Fibroblast of skin of left biceps (primary cell): Measurements from ENCODE around the gene MRPS16.
A peak's percentile ranks its signal among the peaks of the same experiment; 100 is the strongest.

Experiments used
- DNase-seq, 2 experiments: peaks; one replicate each; pipeline ENCODE4 v3.0.0-alpha.2; 2013; ENCODE audit warnings: low read depth in 2 of 2

MRPS16 gene

DNA sequence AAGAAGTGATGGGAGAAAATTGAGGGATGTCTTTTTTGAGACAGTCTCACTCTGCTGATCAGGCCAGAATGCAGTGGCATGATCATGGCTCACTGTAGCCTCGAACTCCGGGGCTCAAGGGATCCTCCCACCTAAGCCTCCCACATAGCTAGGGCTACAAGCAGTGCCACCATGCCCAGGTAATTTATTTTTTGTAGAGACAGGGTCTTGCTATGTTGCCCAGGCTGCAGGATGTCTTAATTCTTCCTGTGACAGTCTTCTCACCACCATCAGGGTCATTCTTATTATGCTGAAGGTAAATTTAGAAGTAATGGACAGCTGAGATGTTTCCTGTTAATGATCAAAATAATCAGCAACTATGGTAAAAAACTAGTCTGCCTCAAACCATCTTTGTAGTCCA is 12.5 kb downstream of the MRPS16 start:
- DNase-seq: no peak

DNA sequence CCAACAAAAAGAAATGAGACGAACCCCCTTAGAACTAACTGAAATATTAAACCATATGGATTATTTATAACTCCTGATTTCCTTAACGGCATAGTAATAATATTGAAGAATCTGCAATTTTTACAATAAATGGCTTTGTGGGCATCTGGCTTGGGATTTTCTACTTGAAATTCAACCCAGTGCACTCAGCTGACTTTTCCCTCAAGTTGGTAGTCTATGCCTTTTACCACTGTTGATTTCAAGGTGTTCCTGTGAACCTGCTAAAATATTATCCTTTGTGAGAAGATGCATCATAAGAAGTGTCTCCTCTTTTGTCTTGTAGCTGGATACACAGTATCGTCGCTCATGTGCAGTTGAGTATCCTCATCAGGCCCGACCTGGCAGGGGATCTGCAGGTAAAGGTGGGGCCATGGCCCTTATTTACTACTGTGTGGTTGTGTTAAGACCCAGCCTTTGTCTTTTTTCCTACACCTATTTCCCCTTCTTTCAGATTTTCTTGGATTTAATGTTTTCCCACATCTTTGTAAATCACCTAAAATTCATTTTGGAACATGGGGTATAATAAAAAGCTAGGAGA is 13.4 kb downstream of the MRPS16 start:
- no peak for DNase-seq

DNA sequence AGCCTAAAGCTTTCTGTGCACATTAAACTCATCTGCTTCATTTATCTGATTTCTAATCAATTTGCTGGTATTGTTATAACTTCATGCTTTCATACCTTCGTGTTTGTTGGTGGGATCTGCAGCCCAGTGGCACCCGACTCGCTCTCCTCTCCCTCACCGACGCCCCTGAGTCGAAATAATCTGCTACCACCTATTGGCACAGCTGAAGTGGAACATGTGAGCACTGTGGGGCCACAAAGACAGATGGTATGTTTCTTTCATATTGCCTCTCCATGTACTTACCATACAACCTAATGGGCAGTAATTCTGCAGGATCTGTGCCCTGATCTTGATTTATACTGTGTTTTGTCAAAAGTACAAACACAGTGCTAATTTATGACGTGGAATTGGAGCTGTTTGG is 17.7 kb downstream of the MRPS16 start:
- no peak for DNase-seq

DNA sequence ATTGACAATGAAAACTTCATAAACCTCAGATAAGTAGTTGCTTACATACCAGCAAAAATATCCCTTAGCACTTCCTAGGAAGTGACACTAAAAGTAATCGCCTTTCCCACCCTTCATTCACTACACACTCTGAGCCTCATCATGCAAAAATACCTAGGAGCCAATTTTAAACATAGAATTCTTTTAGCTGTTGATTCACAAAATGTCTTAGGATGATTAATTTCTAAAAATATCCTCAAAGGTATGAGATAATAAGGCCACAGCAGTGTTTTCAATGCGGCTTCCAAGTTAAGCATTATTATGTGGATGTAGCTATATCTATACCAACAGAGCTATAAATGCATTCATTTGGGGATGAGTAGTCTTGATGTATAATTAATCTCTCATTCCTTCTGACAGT is 18.6 kb downstream of the MRPS16 start:
- no peak for DNase-seq

DNA sequence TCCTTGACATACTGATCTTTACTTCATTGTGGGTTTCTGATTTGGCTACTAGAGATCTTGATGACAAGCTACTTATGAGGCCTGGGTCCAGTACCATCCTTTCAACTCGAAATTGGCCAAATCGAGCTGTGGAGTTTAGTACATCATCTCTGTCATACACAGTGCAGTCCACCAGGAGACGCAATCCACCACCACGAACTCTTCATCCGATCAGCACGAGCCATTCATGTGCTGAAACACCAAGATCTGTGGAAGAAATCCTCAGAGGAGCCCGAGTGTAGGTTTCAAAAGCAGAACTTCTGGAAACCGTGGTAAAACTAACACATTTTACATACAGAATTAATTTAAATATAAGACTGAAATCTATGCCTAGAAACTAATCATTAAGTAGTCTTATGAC is 19.6 kb downstream of the MRPS16 start:
- no peak for DNase-seq

DNA sequence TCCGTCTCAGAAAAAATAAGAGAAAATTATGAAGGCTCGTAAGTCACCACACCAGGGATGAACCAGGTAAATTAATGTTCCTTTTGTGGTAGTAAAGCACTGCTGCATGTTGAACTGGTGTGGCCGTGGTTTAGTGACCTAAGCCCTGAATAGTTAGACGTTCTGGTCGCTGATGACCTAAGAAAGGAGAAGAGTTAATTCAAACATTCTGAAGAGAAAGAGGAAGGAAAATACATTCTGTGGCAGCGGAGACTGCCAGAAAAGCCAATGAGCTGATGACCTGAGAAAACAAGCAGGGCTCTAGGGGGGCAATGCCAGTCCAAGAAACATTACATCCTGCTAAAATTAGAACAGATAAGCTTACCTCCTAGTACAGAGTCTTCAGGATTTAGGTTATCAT is 22.9 kb downstream of the MRPS16 start:
- no peak for DNase-seq

DNA sequence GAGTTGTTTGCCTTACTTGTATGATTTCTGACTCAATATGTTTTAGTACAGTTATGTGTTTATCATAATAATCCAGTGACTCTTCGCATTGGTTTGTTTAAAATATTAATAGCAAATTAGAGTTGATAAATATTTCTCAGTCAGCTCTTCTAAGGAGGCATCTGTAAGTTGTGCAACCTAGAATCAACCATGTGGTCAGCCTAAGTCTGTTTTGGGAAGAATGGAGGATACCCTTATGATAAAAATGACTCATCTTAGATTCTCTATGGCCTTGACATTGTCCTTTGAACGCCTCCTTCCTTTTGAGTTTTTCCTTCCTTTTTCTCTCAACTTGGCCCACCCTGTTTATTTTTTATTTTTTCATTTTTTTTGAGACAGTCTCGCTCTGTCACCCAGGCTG is 24.2 kb downstream of the MRPS16 start:
- no peak for DNase-seq

DNA sequence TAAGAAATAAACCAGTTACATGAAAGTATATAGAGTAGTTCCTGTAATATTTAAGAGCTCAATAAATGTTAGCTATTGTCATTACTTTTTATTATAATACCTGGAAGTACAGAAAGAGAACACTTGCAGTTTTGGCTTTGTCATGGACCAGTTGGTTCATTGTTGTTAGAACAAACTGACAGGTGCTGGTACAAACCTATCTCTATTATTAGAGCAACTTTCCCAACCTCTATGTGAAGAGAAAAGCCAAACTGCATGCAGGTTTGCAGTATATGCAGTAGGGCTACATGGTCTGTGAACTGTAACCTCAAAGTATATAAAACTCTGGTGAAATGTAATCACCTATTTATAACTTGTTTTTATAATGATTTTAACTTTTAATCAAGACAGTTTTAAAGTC is 25.8 kb downstream of the MRPS16 start:
- no peak for DNase-seq

DNA sequence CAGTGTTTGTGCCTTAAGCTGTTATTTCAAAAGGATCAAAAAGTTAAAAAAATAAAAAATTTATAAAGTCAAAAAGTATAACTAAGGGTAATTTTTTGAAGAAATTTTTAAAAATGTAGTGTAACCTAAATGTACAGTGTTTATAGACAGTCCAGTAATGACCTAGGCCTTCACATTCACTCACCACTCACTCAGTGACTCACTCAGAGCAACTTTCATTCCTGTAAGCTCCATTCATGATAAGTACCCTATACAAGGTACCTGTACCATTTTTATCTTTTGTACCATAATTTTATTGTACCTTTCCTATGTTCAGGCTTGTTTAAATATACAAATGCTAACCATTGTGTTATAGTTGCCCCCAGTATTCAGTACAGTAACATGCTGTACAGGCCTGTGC is 26.9 kb downstream of the MRPS16 start:
- DNase-seq: no peak

DNA sequence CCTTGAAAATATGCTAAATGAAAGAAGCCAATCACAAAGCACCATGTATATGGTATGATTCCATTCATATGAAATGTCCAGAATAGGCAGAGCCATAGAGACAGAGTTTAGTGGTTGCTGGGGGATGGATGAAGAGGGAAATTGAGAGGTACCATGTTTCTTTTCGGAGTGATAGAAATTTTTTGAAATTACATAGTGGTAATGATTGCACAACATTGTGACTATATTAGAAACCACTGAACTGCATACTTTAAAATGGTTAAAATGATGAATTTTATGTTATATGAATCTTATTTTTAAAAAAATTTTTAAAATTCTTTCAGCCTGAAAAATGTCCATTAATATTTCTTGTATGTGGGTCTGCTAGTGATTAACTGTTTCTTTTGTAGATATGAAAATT is 31.5 kb downstream of the MRPS16 start:
- no peak for DNase-seq

DNA sequence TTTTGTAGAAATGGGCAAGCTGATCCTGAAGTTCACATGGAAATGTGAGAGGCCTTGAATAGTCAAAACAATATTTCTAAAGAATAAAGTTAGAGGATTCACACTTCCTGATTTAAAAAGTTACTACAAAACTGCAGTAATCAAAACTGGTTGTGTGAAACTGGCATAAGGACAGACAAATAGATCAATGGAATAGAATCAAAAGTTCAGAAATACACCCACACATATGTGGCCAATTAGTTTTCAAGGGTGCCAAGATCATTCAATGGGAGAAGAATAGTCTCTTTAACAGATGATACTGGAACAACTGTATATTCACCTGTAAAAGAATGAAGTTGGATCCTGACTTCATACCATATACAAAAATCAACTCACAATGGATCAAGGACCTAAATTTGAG is 33.1 kb downstream of the MRPS16 start:
- no peak for DNase-seq

DNA sequence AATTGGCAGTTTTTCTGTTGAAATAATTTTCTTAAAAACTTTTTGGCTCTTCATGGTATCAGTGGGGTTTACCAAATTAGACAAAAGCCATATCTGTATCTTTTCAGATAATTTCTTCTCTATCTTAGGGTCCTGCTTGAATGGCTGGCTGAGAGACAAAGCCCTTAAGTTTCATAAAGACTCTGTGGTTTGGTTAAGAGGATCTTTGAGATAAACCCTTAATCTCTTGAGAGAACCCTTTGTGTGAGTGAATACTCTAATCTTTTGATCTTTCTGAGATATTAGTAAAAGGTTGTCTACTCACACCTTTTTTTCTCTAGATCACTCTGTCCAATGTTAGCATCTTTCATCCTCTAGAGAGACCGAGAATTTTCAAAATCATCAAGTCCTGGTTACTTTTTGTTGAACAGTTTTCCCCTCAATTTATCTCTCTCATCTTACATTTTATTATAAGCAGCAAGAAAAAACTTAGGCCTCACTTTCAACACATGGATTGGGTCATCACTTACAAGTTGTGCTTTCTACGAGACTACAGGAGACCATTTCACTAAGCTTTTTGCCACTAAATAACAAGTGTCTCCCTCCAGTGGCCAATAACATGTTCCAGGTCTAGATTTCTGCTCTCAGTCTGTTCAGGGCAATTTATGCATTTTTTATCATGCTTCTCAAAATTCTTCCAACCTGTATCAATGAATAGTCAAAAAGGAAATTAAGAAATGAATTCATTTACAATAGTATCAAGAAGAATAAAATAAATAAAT is 33.8 kb downstream of the MRPS16 start:
- no peak for DNase-seq

DNA sequence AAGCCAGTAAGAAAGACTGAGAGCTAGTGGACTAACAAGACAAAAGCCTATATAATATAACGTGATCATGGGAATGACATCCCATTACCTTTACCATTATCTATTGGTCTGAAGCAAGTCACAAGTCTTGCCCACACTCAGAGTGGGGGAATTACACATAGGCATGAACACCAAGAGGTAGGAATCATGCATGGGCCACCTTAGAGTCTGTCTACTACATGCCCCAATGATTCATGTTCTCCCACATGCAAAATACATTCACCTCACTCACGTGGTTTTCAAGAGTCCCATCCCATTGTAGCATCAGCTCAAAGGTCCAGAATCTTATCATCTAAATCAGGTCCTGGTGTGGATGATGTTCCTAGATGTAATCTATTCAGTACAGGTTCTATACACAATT is 34.8 kb downstream of the MRPS16 start:
- DNase-seq: no peak

DNA sequence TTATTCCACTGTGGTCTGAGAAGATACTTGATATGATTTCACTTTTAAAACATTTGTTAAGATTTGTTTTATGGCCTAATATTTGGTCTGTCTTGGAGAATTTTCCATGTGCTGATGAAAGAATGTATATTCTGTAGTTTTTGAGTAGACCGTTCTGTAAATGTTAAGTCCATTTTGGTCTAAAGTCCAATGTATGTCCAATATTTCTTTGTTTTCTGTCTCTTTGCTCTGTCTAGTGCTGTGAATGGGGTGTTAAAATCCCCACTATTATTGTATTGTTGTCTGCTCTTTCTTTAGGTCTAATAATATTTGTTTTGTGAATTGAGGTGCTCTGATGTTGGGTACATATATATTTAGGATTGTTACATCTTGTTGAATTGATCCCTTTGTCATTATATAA is 36.7 kb downstream of the MRPS16 start:
- no peak for DNase-seq

DNA sequence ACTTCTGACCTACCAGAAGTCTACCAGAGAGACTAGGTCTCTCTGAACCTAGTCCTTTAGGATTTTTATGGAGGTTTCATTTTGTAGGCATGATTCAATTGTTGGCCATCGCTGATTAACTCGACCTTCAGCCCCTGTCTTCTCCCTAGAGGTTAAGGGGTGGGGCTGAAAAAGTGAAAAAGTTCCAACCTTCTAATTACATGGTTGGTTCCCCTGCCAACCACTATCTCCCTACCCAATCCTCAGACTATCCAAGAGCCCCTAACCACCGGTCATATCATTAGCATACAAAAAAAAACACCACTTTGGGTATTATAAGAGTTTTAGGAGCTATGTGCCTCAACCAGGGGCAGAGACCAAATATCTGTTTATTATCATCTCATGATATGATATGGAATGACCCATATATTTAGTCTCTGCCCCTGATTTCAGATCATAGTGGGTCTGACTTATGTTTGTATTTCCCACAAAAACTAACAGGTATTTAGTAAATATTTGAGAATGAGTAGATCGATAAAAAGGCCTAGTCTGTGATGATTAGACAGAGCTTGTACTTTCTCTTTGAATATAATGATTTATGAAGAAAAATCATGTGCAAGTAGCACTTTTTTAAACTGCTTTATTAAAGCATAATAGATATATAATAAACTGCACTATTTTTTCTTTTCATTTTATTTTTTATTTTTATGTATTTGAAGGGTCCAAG is 41.2 kb downstream of the MRPS16 start:
- no peak for DNase-seq

DNA sequence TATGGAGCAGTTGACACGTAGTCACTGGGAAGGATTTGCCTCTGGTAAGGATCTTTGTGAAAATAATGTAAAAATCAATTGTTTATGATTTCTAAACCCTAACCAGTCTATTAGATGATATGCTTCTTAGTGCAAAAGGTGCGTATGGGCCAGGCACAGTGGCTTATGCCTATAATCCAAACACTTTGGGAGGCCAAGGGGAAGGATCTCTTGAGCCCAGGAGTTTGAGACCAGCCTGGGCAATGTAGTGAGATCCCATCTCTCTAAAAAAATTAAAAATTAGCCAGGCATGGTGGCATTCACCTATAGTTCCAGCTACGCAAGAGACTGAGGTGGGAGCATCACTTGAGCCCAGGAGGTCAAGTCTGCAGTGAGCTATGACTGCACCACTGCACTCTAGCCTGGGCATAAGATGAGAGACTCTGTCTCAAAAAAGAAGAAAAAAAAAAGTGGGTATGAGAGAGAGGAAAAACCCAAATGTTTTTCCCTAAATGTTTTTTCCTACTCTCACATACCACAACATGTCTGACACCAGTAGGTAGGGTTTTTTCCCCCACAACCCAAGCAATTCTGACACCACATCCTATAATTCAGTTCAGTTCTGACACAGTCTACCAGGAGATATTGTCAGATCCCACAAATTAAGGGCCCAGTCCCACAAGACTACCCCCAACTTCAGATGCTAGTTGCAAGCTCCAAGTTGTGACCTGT is 41.9 kb downstream of the MRPS16 start:
- no peak for DNase-seq

DNA sequence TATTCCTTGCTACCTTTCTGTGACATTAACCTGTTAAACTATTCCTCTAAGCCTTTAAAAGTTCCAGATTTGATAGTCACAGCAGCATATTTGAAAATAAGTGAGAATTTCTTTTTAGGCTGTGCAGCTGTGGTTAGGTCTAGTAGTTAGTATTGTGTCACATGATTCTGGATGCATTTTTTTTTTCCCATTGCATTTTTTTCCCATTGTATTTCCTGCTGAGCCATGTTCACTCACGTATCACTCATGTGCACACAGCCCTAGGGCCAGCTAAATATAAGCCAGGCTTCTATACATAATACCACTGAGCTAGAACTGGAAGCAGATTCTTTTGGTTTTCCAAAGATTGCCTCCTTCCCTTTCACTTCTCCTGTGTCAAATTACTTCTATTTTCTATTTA is 42.7 kb downstream of the MRPS16 start:
- peak in 1 of 2 experiments; percentile 1 for DNase-seq

DNA sequence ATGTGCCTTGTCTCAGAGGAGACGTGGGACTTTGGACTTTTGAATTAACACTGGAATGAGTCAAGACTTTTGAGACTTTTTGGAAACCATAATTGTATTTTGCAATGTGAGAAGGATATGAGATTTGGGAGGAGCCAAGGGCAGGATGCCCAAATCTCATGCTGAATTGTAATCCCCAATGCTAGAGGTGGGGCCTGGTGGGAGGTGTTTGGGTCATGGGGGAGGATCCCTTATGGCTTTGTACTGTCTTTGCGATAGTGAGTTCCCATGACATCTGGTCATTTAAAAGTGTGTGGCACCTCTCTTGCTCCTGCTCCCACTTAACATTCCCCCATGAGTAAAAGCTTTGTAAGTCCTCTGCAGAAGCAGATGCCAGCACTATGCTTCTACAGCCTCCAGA is 44.6 kb downstream of the MRPS16 start:
- DNase-seq: no peak

DNA sequence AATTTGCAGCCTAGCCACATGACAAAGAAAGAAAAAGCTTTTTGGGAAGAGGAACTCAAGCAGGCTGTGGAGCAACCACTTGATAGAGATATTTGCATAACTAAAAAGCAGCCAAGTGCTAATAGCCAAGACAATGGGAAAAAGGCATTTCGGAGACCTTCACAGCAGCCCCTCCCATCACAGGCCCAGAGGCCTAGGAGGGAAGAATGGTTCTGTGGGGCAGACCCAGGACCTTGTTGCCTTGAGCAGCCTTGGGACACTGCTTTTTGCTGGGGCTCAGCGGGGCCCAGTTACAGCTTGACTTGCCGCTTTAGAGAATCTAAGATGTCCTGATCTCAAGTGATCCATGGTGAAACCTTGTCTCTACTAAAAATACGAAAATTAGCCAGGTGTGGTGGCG is 46.1 kb downstream of the MRPS16 start:
- DNase-seq: no peak

DNA sequence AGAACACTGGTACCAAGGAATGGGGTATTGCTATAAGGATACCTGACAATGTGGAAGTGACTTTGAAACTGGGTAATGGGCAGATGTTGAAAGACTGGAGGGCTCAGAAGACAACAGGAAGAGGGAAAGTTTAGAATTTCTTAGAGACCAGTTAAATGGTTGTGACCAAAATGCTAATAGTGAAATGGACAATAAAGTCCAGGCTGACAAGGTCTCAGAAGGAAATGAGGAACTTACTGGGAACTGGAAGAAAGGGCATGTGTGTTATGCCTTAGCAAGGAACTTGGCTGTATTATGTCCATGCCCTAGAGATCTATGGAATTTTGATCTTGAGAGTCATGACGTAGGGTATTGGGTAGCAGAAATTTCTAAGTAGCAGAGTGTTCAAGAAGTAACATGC is 46.6 kb downstream of the MRPS16 start:
- no peak for DNase-seq

DNA sequence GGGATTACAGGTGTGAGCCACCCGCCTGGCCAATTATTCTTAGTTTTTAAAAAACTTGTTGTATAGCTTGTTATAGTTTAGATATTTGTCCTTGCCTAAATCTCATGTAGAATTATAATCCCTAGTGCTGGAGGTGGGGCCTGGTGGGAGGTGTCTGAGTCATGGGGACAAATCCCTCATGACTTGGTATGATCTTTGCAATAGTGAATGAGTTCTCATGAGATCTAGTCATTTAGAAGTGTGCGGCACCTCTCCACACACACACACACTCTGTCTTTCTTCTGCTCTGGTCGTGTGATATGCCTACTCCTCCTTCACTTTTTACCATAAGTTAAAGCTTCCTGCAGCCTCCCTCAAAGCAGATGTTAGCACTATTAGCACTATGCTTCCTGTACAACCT is 47.4 kb downstream of the MRPS16 start:
- no peak for DNase-seq
